ENCODE measurements around the gene SMIM10. TPM values are rescaled to one million over a fixed set of nuclear protein-coding genes. Genes with fewer than 3 reads are reported as not detected.

Gene SMIM10
- total RNA-seq, 4 donors from 2014 or later, result 1.8 to 7.5 (median 6.3) TPM

GRCh38 chrX:134985479-134985878, 5.3 kb upstream of the SMIM10 start:
- no peak for DNase-seq
- H3K36me3 ChIP-seq, result no peaks in the 10 kb centered on the region
- no peaks in the 10 kb centered on the region for H3K4me1 ChIP-seq
- TF ChIP-seq POLR2A (IDR thresholded peaks at IDR 0.05), result no peak
- no peak for TF ChIP-seq CTCF (IDR thresholded peaks at IDR 0.05)
- no peak overlapping the region for H3K27ac ChIP-seq
- no peaks in the 10 kb centered on the region for H3K9me3 ChIP-seq
- WGBS, 2 donors, result 88 to 95% methylated on average over 2 to 4 of the region's 4 CpGs
- intact Hi-C loops (cut with DNase I), result no loop called here
- no peak overlapping the region for H3K4me3 ChIP-seq (replicated peaks in 1 of 3)
- no peaks in the 10 kb centered on the region for H3K27me3 ChIP-seq

GRCh38 chrX:134990475-134990800, 353 bp upstream of the SMIM10 start:
- H3K4me1 ChIP-seq, result no peaks in the 10 kb centered on the region
- no peak overlapping the region for H3K27ac ChIP-seq
- no peak overlapping the region for H3K4me3 ChIP-seq (replicated peaks in 1 of 3)
- no peaks in the 10 kb centered on the region for H3K27me3 ChIP-seq
- no peak for DNase-seq
- intact Hi-C loops (cut with DNase I), result no loop called here
- WGBS, 2 donors, result 58 to 62% methylated on average over 4 of the region's 4 CpGs
- H3K9me3 ChIP-seq, result no peaks in the 10 kb centered on the region
- TF ChIP-seq POLR2A (IDR thresholded peaks at IDR 0.05), result no peak
- TF ChIP-seq CTCF (IDR thresholded peaks at IDR 0.05), result no peak
- no peaks in the 10 kb centered on the region for H3K36me3 ChIP-seq

GRCh38 chrX:134997646-134998045, 6.9 kb downstream of the SMIM10 start:
- no peak for TF ChIP-seq POLR2A (IDR thresholded peaks at IDR 0.05)
- TF ChIP-seq CTCF (IDR thresholded peaks at IDR 0.05), result no peak
- Histone ChIP-seq H3K4me3 (replicated peaks in 1 of 3) (no peak overlapping the region), H3K36me3 (no peaks in the 10 kb centered on the region), H3K4me1 (no peaks in the 10 kb centered on the region), H3K27me3 (no peaks in the 10 kb centered on the region), H3K9me3 (no peaks in the 10 kb centered on the region), H3K27ac (no peak overlapping the region)
- intact Hi-C loops (cut with DNase I), result no loop called here
- no peak for DNase-seq
- 88 to 100% methylated on average over 1 of the region's 1 CpG for WGBS, 2 donors

GRCh38 chrX:134998246-134998645, 7.5 kb downstream of the SMIM10 start:
- no peak for DNase-seq
- TF ChIP-seq POLR2A (IDR thresholded peaks at IDR 0.05) (no peak), CTCF (IDR thresholded peaks at IDR 0.05) (no peak)
- Histone ChIP-seq H3K27ac (no peak overlapping the region), H3K9me3 (no peaks in the 10 kb centered on the region), H3K27me3 (no peaks in the 10 kb centered on the region), H3K4me3 (replicated peaks in 1 of 3) (no peak overlapping the region), H3K4me1 (no peaks in the 10 kb centered on the region), H3K36me3 (no peaks in the 10 kb centered on the region)
- intact Hi-C loops (cut with DNase I), result no loop called here
- 74 to 91% methylated on average over 4 of the region's 4 CpGs for whole genome bisulfite sequencing, 2 donors

- DNase-seq, result no peak
- WGBS, 2 donors, result 33 to 42% methylated on average over 4 of the region's 4 CpGs
- intact Hi-C loops (cut with DNase I), result no loop called here
Measured at GRCh38 chrX:134999469-134999868, 8.7 kb downstream of the SMIM10 start.

More at GRCh38 chrX:134999469-134999868, 8.7 kb downstream of the SMIM10 start:
- no peak for TF ChIP-seq POLR2A (IDR thresholded peaks at IDR 0.05)
- peak in 4 of 6 experiments; percentile 10 to 42 (median 32) for TF ChIP-seq CTCF (IDR thresholded peaks at IDR 0.05)
- Histone ChIP-seq H3K27ac (no peak overlapping the region), H3K4me1 (no peaks in the 10 kb centered on the region), H3K9me3 (no peaks in the 10 kb centered on the region), H3K4me3 (replicated peaks in 1 of 3) (no peak overlapping the region), H3K27me3 (no peaks in the 10 kb centered on the region), H3K36me3 (no peaks in the 10 kb centered on the region)

All from thyroid gland (tissue), 4 donors.